HG02763 (cell line): ENCODE measurements around the gene GDPD4.

Source experiments
- ATAC-seq: cut with Tn5 transposase; IDR thresholded peaks from one replicate; pipeline ENCODE4 v1.9.1; 2021; ENCODE audit warnings: mild to moderate bottlenecking, moderate library complexity; ENCODE audit not compliant: unreplicated experiment

Gene GDPD4

DNA sequence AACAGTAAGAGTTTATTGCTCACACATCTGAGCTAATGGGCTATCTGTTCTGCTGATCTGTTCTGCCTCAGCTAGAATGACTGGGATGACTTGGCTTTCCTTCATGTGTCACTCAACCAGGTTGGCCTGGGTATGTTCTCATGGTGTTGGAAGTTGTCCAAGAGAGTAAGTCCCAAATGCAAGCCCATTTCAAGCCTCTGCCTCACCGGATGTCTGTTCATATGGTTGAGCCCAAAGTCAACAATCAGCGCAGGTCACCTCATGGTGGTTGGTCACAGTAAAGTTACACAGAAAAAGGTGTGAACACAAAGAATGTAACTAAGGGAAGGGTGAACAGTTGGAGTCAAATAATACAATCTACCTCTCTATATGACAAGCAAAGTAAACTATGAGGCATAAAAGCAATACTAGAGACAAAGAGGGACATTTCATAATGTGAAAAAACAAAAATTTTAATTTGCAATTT, 1.9 kb downstream of the GDPD4 start:
- ATAC-seq: no peak

DNA sequence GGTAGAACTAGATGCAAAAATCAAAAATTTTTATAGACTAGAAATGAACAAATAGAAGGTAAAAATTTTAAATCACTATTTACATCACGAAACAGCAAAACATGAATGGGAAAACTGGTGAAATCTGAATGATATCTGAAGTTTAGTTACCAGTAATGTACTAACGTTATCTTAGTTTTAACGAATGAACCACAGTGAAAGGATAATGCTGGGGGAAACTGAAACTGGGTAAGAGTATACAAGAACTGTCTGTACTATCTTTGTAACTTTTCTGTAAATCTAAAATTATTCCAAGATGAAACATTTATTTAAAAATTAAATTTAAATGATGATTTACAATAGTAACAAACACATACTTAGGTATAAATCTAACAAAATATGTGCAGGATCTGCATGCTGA, 7.4 kb downstream of the GDPD4 start:
- no peak for ATAC-seq

DNA sequence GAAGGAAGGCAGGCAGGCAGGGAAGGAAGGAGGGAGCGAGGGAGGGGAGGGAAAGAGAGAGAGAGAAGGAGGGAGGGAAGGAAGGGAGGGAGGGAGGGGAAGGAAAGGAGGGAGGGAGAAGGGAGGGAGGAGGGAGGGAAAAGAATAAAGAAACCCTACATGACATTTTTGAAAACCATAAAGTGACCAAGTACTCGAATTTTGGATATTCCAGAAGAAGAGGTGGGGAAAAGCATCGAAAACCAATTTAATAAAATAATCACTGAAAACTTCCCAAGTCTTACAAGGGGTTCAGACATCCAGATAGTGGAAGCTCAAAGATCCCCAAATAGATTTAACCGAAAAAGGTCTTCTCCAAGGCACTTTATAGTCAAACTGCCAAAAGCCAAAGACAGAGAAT, 11.7 kb downstream of the GDPD4 start:
- no peak for ATAC-seq

DNA sequence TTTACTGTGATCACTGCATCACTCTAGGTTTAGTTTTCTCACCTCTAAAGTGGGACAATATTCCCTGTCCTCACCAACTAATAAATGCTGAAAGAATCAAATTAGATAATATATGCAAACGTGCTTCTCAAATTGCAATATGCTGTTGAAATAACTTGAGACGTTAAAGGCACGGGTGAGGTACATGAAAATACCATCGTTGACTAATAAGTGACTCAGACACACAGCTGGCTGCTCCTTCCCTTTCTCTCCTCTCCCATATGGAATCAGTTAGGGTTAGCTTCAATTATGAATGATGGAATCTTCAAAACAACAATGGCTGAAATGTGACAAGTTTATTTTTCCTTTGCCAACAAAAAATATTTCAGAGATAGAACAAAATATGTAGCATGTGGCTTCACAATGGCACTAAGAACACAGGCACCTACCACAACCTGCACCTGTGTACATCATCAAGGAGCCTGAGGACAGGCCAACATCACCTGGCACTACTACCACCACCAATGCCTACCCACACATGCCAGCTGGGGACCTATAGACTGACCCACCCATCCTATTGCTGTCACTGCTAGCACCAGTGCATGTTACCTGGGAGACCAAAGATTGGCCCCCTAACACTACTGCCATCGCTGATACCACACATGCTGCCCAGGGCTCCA, 13.7 kb downstream of the GDPD4 start:
- ATAC-seq: no peak

DNA sequence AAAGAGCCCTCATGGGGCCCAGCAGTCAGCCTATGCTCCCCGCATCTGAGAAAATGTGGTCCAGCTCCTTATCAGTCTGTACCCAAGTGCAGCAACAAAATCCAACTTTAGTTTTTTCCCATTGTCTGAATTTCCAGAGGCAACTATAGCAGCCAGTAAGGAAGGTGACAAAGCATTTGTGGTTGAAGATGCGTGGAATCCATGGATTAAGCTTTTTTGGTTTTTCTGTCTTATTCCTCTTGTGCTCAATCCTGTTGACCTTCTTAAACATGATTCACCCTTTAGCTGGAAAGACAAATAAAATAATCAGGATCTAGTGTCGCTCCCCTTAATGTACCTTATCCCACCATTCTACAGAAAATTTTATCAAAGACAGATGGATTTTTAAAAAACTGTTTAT, 14.3 kb downstream of the GDPD4 start:
- no peak for ATAC-seq

DNA sequence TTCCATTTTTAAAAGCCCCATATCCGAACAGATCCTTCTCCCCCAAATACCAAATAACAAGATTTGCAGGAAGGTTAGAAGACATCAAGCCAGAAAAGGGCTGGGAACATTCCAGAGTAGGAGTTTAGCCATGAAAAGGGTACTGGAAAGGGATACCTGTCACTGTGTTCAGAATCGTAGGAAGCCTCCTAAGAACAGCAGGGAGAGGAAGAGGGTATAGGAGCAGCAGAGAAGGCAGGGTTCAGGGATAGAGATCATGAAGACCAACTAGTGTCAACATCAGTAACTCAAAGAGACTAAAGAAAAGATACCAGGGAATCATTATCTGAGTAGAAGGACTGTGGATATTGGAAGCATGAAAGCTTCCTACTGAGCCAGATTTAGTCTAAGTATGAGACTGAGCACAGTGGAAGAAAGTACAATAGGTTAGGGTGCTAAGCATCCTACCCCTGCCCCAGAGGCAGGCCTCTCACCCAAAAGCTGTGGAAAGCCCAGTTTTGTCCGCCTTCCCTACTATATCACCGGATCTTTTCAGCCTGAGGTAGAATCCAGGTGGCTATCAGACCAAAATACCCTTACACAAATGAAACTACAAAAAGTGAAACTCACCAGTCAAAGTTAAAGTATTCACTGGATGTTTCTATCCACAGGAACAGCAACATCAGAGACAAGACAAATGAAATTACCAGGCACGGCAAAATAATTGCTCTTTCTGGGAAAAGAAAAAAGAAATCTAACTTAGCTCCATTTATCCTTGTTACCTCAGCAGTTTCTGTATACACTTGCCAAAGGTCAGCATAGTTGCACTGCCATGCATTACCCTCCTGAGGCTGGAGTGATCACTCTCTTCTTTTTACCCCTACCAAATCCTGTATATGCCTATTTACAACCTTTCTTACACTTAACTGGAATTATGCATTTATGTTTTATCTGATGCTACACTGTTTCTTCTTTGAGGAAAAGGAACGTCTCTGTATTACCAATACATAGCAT, 16.7 kb downstream of the GDPD4 start:
- ATAC-seq: no peak

DNA sequence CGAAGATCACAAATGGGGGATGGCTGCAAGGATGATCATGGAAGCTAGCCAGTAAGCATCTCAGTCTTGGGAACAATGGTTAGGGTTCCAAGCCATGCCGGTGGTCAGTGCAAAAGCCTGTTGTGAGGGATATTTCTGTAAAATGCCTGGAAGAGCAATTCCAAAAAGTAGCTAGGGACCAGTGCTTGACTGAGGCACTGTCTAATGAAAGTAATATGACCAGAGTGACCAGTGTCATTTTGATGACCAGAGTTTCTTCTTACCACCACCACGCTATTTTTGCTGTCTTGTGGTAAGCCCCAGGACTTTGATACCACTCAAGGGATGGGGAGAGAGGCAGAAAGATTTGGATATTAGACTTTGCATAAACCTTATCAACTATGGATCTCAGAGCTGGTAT, 18.4 kb downstream of the GDPD4 start:
- ATAC-seq: no peak

DNA sequence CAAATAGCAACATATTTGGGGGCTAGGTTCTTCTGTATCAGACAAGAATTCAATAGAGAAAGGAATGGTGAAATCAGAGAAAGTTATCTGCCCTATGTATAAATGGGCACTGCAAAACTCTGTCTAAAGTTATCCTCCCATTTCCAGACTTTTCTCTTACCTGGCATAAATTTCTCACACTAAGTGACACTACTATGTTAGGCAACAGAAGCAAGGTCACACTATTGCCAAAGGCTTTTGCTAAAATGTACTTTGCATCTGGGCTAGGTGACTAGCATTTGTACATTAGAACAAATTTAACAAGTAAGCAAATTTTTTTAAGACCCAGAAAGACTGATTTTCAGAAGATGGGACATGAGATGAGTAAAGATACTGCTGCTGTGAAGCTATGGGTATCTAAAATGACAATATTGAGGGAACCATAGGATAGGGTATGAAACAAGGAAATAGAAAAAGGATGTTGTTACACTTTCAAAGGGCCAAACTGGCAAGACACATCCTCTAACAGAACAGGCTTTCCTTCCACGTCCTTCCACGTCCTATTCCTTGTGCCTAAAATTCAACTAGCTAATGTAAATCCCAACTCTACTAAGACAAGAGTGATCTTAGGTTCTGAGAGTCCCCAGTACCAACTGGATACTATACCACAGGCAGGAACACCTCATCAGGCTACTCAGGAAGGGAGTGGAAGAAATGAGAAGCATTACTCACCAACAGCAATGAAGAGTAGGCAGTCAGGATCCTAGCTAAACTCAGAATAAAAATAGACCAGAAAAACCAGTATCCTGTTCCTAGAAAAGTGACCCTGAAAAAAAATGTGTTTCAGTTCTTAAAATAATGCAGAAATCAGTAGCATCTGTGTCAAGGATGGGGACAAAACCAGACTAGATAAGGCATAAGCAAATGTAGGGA, 22.6 kb downstream of the GDPD4 start:
- no peak for ATAC-seq

DNA sequence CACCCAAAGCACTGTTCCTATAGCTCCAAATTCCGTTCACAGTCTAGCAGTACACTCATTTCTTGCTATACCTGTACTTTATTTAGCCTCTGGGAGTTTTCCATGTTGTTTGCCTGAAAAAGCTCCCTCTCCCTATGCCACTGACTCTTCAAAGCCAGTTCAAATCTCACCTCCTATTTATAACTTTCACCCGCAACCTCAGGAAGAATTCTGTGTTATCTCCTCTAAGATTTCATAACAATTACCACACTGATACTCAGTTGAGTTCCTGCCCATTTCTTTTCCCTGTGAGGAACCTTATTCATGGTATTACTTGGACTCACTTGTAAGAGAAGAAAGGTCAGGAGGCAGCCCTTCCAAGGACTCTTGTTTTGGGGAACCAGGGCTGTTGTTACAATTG, 25.2 kb downstream of the GDPD4 start:
- no peak for ATAC-seq

DNA sequence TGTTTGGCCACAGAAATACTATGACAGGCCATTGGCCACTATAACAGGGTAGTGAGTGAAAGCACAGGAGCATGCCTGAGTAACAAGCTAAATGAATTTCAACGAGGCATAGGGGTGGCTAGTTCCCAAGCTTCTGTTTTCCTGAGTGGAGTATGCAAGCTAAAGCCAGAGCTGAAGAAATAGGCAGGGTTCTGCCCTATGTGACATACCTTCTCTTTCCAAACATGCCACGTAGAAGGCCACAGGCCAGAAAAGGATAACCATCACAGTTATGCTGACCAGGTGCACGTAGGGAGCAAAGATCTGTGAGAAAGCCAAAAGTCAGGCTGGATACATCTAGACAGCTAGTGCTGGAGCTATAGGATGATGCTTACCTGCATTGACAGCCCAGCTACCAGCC, 30.6 kb downstream of the GDPD4 start:
- no peak for ATAC-seq

DNA sequence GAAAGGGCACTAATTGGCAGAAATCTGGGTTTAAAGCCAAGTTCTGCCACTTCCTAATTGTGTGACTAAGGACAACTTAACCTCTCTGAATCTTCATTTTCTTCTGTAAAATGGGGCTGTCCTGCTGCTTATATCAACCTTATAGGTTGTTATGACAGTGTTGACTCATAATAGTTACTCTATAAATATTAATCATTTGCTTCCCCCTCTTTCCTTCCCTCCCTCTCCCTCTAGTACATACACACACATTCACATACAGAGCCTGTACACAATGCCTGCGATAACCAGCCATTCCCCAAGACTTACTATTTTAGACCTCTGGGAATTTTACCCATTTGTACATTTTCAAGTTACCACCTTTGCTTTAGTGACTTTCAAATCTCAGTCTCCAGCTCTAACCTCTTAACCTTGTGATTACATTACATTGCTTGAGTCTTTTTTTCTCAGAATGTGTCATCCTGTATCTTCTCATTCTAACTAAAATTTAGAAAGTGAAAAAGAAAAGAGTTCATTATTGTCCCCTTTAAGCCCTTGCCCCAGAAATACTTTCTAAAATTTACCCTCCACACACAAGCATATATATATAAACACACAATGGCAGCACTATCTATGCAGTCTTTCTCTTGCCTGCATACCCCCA, 31.9 kb downstream of the GDPD4 start:
- no peak for ATAC-seq

DNA sequence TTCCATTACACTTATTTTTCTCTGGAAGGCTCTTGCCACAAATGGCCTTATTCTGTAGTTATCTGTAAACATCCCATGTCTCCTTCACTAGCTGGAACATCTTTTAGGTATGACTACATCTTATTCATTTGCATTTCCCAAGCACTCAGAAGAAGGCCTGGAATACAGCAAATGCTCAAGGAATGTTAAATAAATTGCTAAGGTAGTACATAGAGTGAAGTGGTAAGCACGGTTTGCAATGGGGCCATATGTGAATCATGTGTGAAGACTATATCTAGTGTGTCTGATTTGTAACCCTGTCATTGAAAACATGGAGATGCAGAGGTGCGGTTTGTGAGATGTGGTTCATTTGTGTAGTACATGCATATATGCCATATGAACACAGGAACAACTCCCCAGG, 33.5 kb downstream of the GDPD4 start:
- no peak for ATAC-seq

DNA sequence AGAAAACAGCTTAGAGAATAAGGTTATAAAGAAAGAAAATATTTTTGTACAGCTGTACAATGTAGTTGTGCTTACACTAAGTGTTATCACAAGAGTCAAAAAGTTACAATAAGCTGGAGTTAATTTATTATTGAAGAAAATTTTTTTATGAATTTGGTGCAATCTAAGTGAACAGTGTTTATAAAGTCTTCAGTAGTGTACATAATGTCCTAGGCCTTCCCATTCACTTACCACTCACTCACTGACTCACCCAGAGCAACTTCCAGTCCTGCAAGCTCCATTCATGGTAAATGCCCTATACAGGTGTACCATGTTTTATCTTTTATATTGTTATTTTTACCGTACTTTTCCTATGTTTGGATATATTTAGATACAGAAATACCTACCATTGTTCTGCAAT, 34.7 kb downstream of the GDPD4 start:
- no peak for ATAC-seq

DNA sequence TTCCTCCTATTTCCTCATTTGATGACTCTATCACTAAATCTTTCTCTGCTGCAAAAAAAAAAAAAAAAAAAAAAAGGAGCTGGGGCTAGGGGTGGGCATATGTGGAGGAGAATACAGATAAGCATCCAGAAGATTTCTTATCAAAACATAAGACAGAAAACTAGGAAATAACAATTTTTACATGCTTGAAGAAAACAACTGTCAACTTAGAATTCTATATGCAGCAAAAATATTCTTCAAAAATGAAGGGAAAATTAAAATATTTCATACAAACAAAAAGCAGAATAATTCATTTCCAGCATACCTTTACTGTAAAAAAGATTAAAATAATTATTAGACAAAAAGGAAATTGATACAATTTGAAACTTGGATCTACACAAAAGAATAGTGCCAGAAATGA, 38.7 kb downstream of the GDPD4 start:
- no peak for ATAC-seq

DNA sequence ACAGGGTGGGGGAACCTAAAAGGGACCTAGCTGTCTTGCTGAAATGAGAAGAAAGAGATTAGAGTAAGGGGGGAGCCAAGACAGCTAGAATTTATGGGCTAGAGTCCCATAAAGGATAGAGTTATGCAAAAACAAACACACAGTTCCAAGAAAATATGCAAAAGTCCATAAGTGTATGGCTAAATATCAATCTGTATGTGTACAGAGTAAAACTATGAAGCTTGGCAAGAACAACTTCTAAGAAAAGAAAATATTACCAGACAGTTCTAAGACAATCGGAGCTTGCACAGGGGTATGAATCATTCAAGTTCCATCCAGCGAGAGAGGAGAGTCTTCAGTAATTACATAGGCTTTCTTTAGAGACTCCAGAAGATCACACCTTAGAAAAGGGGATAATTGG, 41.8 kb downstream of the GDPD4 start:
- ATAC-seq: no peak

DNA sequence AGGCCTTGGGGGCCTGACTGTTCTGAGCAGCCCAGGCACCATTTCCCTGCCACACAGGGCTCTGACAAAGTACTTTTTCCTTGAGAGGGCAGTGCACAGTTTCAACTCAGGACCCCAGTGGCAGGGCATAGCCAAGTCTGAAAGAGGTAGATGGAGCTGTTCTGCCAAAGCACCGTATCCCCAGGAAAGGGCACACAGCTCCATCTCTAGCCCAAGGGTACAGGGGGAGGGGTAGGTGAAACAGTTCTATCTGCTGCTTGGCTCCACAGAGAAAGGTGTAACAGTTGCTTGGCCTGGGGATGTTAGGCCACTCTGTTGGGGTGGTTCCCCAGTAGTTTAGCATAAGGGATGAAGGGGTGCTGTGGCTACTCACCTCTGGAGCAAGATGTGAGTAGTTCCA, 47.8 kb downstream of the GDPD4 start:
- ATAC-seq: no peak

DNA sequence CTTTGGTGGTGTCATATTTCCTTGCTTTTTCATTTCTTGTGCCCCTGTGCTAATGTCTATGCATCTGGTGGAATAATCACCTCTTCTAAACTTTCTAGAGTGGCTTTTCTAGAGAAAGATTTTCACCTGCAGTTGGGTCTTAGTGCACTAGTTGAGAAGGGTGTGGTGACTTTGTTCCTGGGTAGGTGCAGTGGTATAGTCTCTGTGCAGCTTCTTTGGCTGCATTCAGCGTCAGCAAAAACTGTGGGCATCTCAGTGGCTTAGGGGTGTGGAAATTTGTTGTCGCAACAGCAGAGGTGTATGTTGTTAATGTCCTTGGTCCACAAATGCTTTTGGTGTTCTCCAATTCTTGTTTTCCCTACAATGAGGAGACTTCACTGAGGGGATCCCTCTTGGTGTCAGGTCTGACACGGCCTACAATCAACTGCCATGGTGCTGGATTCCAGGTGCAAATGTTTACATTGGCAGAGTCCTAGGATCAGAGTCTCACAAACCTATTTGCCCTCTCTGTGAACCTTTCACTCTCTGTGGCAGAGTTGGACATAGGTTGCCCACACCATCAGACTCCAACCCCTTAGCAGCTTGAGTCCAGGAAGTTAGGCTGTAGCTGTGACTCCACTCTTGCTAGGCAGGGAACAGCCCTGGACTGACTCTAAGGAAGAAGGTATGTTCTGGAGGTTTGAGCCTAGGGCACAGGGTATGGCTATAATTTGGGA, 48.8 kb downstream of the GDPD4 start:
- no peak for ATAC-seq

DNA sequence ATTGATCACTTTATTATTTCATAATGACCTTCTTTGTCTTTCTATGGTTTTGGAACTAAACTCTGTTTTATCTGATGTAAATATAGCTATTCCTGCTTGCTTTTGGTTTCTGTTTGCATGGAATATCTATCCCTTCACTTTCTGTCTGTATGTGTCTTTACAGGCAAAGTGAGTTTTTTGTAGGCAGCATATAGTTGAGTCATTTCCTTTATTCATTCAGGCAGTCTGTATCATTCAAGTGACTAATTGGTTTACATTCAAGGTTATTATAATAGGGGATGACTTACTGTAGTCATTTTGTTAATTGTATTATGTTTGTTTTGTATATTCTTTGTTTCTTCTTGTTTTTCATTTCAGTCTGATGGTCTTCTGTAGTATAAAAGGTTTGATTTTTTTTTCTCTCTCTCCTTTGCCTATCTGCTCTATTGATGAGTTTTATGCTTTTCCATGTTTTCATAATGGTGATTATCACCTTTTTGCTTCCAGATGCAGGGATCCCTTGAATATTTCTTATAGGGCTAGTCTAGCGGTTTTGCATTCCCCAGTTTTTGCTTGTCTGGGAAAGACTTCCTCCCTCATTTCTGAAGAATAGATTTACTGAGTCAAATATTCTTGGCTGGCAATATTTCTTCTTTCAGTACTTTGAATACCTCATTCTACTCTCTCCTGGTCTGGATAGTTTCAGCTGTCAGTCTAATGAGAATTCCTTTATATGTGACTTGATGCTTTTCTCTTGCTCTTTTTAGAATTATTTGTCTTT, 50.4 kb downstream of the GDPD4 start:
- no peak for ATAC-seq

DNA sequence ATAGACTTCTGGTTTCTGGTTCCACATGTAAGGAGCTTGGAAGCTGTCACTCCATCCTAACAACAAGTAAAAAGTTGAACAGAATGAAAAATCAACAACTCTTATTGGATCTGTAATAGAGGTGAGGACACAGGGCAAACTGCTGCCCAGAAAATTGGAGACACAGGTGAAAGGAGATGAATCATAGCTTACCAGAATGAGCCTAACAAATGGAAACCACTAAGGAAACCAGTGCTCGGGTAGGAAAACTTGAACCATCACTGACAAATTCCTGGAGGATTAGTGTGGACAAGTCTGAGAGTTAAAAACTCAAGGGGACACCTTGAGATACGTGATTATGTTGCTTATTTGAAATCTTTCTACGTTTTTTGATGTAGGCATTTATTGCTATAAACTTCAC, 52.1 kb downstream of the GDPD4 start:
- no peak for ATAC-seq
